ENCODE measurements around the gene MEF2C.

- TF ChIP-seq CTCF (IDR thresholded peaks at IDR 0.05; ENCODE audit: poor library complexity, severe bottlenecking) (no peak), EZH2 (IDR thresholded peaks at IDR 0.05; ENCODE audit: borderline replicate concordance, insufficient read depth, low read length, poor library complexity, severe bottlenecking) (no peak), RAD21 (conservative IDR thresholded peaks at IDR 0.05) (no peak), MXI1 (conservative IDR thresholded peaks at IDR 0.05; ENCODE audit: poor library complexity, severe bottlenecking) (no peak), SMC3 (conservative IDR thresholded peaks at IDR 0.05; ENCODE audit: poor library complexity) (no peak), POLR2AphosphoS5 (IDR thresholded peaks at IDR 0.05) (no peak)
These were observed 42.9 kb upstream of the MEF2C start for GRCh38 chr5:88925692-88926490.
